Measurements from ENCODE around the gene SYT2. TPM values are rescaled to one million over a fixed set of nuclear protein-coding genes. Genes with fewer than 3 reads are reported as not detected.

The SYT2 gene
- polyA plus RNA-seq, 1 experiment: not detected

GRCh38 chr1:202569393-202570322 lies 140.6 kb downstream of the SYT2 start:
- H3K4me3 ChIP-seq (ENCODE audit: low read depth, low read length): no peak overlapping the region
- POLR2A ChIA-PET: no interaction called here
- no peak for TF ChIP-seq CTCF (IDR thresholded peaks at IDR 0.05; ENCODE audit: insufficient read depth, low read depth, low read length)
- no peak for DNase-seq (ENCODE audit: low read depth)
- no peaks in the 10 kb centered on the region for H3K27me3 ChIP-seq (ENCODE audit: control insufficient read depth, insufficient read depth, low read length)
- CTCF ChIA-PET: interaction anchor here (0.7 to 2.5 kb wide), 7 partner anchors 7 to 68 kb away, joined by 3 to 11 read pairs (median 4); no protein-coding TSS in a partner anchor
- peaks cover 1% of the 10 kb centered on the region for H3K36me3 ChIP-seq (ENCODE audit: control insufficient read depth, insufficient read depth, low read length)

- ChIA-PET CTCF (interaction anchor here (0.7 to 2.5 kb wide), 7 partner anchors 8 to 225 kb away, joined by 3 to 11 read pairs (median 4); no protein-coding TSS in a partner anchor), POLR2A (no interaction called here)
- peaks cover 1% of the 10 kb centered on the region for H3K36me3 ChIP-seq (ENCODE audit: control insufficient read depth, insufficient read depth, low read length)
- no peak for TF ChIP-seq CTCF (IDR thresholded peaks at IDR 0.05; ENCODE audit: insufficient read depth, low read depth, low read length)
- no peaks in the 10 kb centered on the region for H3K27me3 ChIP-seq (ENCODE audit: control insufficient read depth, insufficient read depth, low read length)
- H3K4me3 ChIP-seq (ENCODE audit: low read depth, low read length): no peak overlapping the region
- no peak for DNase-seq (ENCODE audit: low read depth)
Measured at GRCh38 chr1:202568826-202569225, 141.4 kb downstream of the SYT2 start.

GRCh38 chr1:202568410-202568809 lies 141.8 kb downstream of the SYT2 start:
- Histone ChIP-seq H3K36me3 (ENCODE audit: control insufficient read depth, insufficient read depth, low read length) (peaks cover 1% of the 10 kb centered on the region), H3K27me3 (ENCODE audit: control insufficient read depth, insufficient read depth, low read length) (no peaks in the 10 kb centered on the region), H3K4me3 (ENCODE audit: low read depth, low read length) (no peak overlapping the region)
- ChIA-PET CTCF (interaction anchor here (1.0 to 2.5 kb wide), 6 partner anchors 9 to 224 kb away, joined by 3 to 11 read pairs (median 4); no protein-coding TSS in a partner anchor), POLR2A (no interaction called here)
- no peak for TF ChIP-seq CTCF (IDR thresholded peaks at IDR 0.05; ENCODE audit: insufficient read depth, low read depth, low read length)
- DNase-seq (ENCODE audit: low read depth): no peak

- H3K27me3 ChIP-seq (ENCODE audit: control insufficient read depth, insufficient read depth, low read length): no peaks in the 10 kb centered on the region
- no peak for TF ChIP-seq CTCF (IDR thresholded peaks at IDR 0.05; ENCODE audit: insufficient read depth, low read depth, low read length)
- peaks cover 1% of the 10 kb centered on the region for H3K36me3 ChIP-seq (ENCODE audit: control insufficient read depth, insufficient read depth, low read length)
- no peak for DNase-seq (ENCODE audit: low read depth)
- H3K4me3 ChIP-seq (ENCODE audit: low read depth, low read length): no peak overlapping the region
- POLR2A ChIA-PET: no interaction called here
- CTCF ChIA-PET: interaction anchor here (1.0 to 2.5 kb wide), 5 partner anchors 9 to 223 kb away, joined by 3 to 11 read pairs (median 5); no protein-coding TSS in a partner anchor
Measured at GRCh38 chr1:202567738-202568137, 142.5 kb downstream of the SYT2 start.

GRCh38 chr1:202565890-202566602 lies 144.2 kb downstream of the SYT2 start:
- Histone ChIP-seq H3K4me3 (ENCODE audit: low read depth, low read length) (no peak overlapping the region), H3K27me3 (ENCODE audit: control insufficient read depth, insufficient read depth, low read length) (no peaks in the 10 kb centered on the region), H3K36me3 (ENCODE audit: control insufficient read depth, insufficient read depth, low read length) (peaks cover 1% of the 10 kb centered on the region)
- DNase-seq (ENCODE audit: low read depth): no peak
- TF ChIP-seq CTCF (IDR thresholded peaks at IDR 0.05; ENCODE audit: insufficient read depth, low read depth, low read length): no peak
- POLR2A ChIA-PET: no interaction called here
- CTCF ChIA-PET: interaction anchor here (0.7 kb wide), 1 partner anchor 52 kb away, joined by 5 read pairs; no protein-coding TSS in a partner anchor

Data from BJ (cell line).